ENCODE measurements around the gene LOXL3. TPM values are rescaled to one million over a fixed set of nuclear protein-coding genes. Genes with fewer than 3 reads are reported as not detected.

The LOXL3 gene
- total RNA-seq, 1 experiment from 2014 or later = 29.0 TPM

GRCh38 chr2:74558284-74559230, 4.8 kb upstream of the LOXL3 start:
- Histone ChIP-seq H3K23ac (ENCODE audit: insufficient read length, low read depth, low read length) (no peak overlapping the region), H3K27me3 (ENCODE audit: insufficient read depth, low read length) (no peaks in the 10 kb centered on the region; the same call in 1 of the 2 replicates)

More at GRCh38 chr2:74558284-74559230, 4.8 kb upstream of the LOXL3 start:
- Mint-ChIP-seq H3K27me3 (ENCODE audit: low read depth) (peaks cover 34% of the 10 kb centered on the region), H3K4me1 (peaks cover 13 to 19% of the 10 kb centered on the region in 2 experiments), H3K9me3 (no peaks in the 10 kb centered on the region), H3K4me3 (no peak overlapping the region), H3K36me3 (ENCODE audit: insufficient read depth in 1 of 3, low read depth in 3 of 3) (peaks cover 0 to 16% (median 12%) of the 10 kb centered on the region in 3 experiments; a peak in 4 of 7 replicates), H3K27ac (no peak overlapping the region)
- Histone ChIP-seq H3T11ph (ENCODE audit: low read length) (no peak overlapping the region), H2BK15ac (ENCODE audit: low read depth, low read length) (no peak overlapping the region), H2BK12ac (ENCODE audit: insufficient read length, low read depth, low read length) (no peak overlapping the region), H2AFZ (ENCODE audit: low read length) (no peak overlapping the region), H3K79me1 (ENCODE audit: insufficient read depth, low read depth, low read length, poor library complexity, severe bottlenecking) (no peaks in the 10 kb centered on the region), H2BK5ac (ENCODE audit: insufficient read length, low read length) (no peak overlapping the region), H3K27ac (ENCODE audit: insufficient read length, low read depth, low read length) (no peak overlapping the region), H3K79me2 (ENCODE audit: insufficient read depth, low read length) (no peaks in the 10 kb centered on the region), H3K23me2 (ENCODE audit: insufficient read length, low read depth, low read length, poor library complexity, severe bottlenecking) (peaks cover 13% of the 10 kb centered on the region), H2BK120ac (ENCODE audit: low read depth, low read length, poor library complexity, severe bottlenecking) (no peak overlapping the region), H3K4me2 (ENCODE audit: insufficient read depth, insufficient read length, low read length) (no peak overlapping the region), H3K14ac (ENCODE audit: insufficient read depth, low read length) (no peak overlapping the region), H4K20me1 (ENCODE audit: control insufficient read depth, insufficient read depth, insufficient read length) (no peaks in the 10 kb centered on the region), H2AK5ac (ENCODE audit: insufficient read length, low read length) (no peak overlapping the region), H4K91ac (ENCODE audit: insufficient read length, low read depth, low read length) (no peak overlapping the region), H3K56ac (ENCODE audit: insufficient read length, low read depth, low read length) (no peak overlapping the region), H4K8ac (replicated peaks; ENCODE audit: insufficient read length, low read depth, low read length) (no peak overlapping the region), H3K9me3 (ENCODE audit: control insufficient read depth, low read depth, low read length) (no peaks in the 10 kb centered on the region), H3K4ac (ENCODE audit: low read depth, low read length) (no peak overlapping the region), H2BK20ac (ENCODE audit: low read depth, low read length, poor library complexity, severe bottlenecking) (no peak overlapping the region), H3K9ac (ENCODE audit: extremely low read depth, insufficient read length, low read length) (no peak overlapping the region), H3K18ac (ENCODE audit: insufficient read length, low read depth, low read length) (no peak overlapping the region), H4K5ac (ENCODE audit: insufficient read length, low read depth, low read length) (no peak overlapping the region), H3K4me1 (ENCODE audit: insufficient read depth, low read length) (0 out of 2 replicates have a peak, but pooled peaks cover 3% of the 10 kb centered on the region)
- no peak for TF ChIP-seq CTCF (conservative IDR thresholded peaks at IDR 0.05)
- DNase-seq = no peak
- no CpG with 5 or more reads among the region's 7 CpGs for WGBS (ENCODE audit: extremely low coverage, insufficient read length, low lambda C conversion rate)

Measured in H9 (cell line).